NCI-H146 treated with DMSO at 0.1 percent for 48 hours (cell line): Measurements from ENCODE around the gene SLCO2B1.

Experiments used
- DNase-seq: peaks from one replicate; lab custom pipeline; 2025; ENCODE audit not compliant: unreplicated experiment; lab: John Stamatoyannopoulos, UW

Gene SLCO2B1

DNA sequence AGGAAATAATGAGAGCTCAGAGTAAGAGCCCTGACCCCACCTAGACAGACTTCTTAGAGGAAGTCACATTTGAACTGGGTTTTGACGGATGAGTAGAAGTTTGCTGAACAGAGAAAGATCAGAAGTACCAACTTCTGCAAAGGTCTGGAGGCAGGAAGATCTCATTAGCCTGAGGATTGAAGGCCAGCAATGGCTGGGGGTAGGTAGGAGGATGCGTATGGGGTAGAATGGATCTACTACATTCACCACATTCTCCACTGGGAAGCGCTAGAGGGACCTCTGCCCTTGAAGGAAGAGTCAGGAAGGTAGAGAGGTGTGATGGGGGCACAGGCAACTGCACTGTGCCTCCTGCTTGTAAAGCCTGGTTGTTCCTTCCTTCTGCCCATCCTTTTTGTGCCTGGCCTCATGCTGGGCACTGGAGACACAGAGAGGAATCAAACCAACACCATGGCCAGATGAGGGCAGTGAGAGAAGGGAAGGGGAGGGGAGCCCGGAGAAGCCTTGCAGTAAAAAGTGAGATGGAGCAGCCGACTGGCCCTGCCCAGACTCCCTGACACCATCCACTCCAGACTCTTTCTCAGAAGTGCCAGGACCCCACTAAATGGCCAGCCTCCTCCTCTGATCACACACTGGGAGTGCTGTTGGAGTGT lies 94.6 kb downstream of the SLCO2B1 start:
- no peak for DNase-seq

DNA sequence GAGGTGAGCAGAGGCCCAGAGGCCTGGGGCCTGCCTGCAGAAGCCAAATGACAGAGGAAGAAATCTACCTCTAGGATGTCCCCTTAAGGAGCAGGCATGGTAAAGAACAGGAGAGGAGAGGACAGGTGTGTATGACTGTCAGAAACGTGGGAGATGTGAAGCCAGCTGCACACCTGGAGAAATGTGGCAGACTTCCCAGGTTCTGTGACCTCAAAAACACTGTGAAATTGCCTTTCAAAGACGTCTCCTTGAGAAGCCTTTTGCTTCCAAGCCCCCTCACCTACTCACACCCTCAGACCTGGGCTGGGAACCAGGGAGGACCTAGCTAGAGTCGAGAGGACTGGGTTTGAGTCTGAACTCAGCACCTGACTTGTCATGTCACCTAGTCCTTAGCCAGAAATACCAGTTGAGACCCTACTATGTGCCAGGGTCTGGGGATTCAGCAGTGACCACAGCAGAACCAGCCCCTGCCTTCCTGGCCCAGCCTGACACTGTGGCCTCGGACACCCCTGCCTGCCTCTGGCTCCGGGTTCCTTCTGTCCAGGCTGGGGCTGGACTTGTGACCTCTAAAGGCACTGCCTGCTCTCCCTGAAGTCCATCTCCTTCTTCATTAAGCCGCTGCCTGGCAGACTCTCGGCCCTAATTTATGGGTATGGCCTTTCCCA lies 95.2 kb downstream of the SLCO2B1 start:
- DNase-seq: no peak

DNA sequence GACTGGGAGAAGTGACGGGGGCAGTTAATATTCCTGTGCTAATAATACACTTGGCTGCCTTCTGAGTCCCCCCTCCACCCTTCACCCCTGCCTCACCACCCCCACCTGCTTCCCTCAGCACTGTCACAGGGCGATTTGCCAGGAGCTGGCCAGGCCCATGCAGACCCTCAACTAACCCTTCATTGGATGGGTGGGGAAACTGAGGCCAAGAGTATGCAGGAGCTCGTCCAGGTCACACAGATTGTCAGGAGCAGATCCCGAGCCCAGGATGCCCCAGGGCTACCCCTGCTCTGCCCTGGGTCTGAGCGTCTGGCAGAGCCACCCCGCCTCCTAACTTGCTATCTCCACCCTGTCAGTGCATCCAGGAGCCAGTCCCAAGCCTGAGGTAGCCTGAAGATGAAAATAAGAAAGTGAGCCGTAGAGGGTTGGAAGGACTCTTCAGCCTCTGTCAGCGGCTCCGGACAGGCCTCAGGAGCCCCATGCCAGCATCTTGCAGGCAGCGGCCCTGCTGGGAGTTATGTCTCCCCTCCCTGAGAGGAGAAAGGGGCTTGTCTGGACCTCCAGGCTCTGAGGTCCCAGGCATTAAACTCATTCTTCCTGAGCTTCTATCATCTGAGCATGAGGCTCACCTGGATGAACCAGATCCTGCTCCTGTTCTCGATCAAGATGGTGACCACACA lies 95.9 kb downstream of the SLCO2B1 start:
- DNase-seq: no peak

DNA sequence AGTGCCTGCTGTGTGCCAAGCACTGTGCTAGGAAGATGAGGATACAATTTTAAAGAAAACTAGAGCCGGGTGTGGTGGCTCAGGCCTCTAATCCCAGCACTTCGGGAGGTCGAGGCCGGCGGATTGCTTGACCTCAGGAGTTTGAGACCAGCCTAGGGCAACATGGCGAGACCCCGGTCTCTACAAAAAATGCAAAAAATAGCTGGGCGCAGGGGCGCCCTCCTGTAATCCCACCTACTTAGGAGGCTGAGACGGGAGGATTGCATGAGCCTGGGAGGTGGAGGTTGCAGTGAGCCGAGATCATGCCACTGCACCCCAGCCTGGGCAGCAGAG lies 98.0 kb downstream of the SLCO2B1 start:
- DNase-seq: no peak

DNA sequence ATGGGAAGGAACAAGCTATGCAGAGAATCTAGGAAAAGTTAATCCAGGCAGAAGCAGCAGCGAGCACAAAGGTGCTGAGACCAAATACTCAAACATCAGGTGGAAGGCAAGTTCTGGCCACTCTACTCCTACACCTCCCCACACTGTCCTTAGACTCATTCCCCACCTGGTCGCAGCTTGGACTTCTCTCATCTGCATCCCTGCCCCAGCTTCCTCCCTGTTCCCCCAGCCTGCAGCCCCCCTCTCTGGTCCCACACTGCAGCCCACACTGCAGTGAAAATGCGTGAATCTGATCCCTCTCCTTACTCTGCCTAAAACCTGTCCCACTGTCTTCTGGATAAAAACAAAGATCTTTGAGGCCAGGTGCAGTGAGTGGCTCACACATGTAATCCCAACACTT lies 98.8 kb downstream of the SLCO2B1 start:
- no peak for DNase-seq

DNA sequence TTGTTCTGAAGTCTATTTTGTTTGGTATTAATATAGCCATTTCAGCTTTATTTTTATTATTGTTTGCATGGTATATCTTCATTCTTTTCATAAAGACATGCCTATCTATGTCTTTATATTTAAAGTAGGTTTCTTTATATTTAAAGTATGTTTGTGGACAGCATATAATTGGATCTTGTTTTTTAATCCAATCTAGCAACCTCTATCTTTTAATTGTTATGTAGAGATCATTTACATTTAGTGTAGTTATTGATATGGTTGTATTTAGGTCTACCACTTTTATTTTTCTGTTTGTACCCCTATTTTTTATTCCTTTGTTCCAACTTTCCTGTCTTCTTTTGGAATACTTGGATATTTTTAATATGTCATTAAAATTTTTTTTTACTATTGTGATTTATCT lies 103.4 kb downstream of the SLCO2B1 start:
- no peak for DNase-seq
